ENCODE data around the gene RSPRY1.
"Not testable (repeated sequence)": the region's sequence is repeated elsewhere in the genome, so short reads cannot be mapped to it uniquely, and the experiment has no call there.

Gene RSPRY1

DNA sequence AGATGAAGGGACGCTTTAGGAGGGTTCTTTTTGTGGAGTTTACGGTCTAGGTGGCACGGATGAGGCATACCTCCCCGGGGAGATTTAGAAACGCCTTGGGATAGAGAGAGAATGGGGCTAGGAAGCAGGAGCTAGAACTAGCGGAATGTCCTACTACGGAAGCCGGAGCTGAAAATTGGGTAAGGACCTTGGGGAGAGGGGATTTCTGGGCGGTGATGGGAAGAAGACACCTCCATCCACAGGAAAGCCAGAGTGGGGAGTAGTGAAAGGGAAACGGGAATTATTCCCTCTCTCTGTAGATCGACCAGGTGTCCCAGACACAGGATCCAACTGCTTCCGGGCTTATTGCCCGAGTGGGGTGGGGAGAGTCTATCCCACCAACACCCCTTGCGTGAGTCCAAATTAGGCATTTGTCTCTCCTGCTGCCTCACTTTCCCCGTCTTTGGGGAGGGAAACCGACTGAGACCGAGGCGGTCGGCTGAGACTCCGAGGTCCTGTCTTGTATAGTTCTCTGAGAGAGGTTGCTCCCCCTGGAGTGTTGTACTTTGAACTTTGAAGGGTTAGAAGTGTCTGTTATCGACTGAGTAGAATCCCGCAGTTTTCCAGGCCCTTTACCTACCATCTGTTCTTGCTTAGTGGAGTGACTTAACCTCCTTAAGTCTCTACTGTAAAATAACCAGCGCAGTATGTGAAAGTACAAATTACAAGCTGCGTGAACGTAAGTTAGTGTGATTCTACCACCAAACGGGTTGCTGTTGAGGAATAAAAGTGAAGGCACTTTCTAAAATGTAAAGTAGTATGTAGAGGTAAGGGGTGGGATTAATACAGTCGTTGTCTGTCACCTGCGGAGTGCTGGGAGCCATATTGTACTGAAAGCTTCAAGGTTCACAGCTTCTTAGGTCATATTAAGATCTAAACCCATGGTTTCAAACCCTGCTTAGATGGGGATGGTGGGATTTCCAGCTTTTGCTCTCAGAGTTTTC lies 1.0 kb downstream of the RSPRY1 start:
- peak in 1 of 2 donors; percentile 22 for DNase-seq

DNA sequence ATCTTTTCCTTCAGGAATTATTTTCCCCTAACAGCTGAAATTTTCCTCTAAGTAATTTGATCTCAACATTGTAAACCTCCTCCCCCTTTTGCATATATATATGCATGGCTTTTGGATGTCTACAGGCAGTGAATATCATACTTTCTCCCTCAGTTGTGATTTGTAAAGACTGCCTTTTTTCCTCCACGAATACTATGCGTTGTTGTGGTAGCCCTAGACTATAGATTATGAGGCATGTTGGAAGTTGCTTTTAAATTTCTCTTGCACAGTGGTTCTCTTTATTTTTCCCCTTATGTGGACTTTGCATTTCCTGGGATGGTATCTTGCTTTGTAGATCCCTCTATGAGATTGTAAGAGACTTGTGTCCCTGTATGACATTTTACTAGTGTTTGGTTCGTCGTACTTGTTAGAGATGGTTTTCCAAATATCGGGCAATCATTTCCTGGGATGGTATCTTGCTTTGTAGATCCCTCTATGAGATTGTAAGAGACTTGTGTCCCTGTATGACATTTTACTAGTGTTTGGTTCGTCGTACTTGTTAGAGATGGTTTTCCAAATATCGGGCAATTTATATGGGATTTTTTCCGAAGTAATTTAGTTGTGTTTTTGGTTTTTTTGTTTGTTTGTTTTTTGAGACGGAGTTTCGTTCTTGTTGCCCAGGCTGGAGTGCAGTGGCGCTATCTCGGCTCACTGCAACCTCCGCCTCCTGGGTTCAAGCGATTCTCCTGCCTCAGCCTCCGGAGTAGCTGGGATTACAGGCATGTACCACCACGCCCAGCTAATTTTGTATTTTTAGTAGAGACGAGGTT lies 2.0 kb downstream of the RSPRY1 start:
- DNase-seq = not testable (repeated sequence)

DNA sequence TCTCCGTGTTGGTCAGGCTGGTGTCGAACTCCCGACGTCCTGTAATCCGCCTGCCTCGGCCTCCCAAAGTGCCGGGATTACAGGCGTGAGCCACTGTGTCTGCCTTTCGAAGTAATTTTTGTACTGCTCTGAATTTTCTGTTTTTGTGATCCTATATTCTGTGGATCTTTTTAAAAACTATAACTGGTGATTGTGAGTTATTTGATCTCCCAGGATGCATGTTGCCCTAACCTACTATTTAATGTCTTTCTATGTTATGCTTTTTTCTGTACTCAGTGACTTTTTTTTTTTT lies 2.5 kb downstream of the RSPRY1 start:
- no peak for DNase-seq

DNA sequence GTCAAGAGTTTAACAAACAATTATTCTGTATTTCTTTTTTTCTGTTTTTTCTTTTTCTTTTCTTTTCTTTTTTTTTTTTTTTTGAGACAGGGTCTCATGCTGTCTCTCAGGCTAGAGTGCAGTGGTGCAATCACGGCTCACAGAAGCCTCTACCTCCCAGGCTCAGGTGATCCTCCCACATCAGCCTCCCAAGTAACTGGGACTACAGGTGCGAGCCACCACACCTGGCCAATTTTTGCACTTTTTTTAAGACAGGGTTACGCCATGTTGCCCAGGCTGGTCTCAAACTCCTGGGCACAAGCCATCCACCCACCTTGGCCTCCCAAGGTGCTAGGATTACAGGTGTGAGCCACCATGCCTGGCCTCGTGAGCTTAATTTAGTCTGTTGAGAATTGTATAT lies 3.4 kb downstream of the RSPRY1 start:
- not testable (repeated sequence) for DNase-seq

DNA sequence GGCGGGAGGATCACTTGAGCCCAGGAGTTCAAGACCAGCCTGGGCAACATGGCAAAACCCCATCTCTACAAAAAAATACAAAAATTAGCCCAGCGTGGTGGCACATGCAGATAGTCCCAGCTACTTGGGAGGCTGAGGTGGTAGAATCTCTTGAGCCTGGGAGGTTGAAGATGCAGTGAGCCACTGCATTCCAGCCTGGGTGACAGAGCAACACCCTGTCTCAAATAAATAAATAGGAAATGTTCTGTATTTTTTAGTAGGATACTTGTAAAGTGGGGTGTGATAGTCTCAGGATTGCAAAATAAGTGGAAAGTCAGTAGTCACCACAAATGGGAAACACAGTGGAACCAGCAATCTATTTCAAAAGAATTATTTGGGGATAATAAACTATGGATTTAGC lies 4.0 kb downstream of the RSPRY1 start:
- DNase-seq = no peak

DNA sequence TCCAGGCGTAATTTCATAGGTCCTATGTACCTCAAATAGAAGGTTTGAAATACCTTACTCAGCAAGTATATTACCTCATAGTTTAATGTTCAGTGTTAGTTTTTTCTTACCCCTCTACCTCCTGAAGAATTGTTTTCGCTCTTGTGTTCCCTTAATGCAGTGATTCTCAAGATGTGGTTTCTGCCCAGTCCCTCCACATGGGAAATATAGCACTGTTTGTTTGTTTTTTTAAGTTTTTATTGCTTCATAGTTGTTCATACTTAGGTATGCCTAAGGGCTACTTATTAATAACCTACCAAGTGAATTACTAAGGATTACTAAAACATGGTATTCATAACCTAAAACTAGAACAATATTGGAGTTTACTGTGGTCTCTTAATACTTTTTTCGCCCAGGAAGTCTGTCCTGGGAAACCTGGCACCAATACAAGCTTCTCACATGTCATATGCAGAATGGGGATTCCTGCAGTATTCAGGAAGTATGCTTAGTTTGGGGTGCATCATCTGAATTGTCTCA lies 5.0 kb downstream of the RSPRY1 start:
- DNase-seq = peak in 1 of 2 donors; percentile 40

DNA sequence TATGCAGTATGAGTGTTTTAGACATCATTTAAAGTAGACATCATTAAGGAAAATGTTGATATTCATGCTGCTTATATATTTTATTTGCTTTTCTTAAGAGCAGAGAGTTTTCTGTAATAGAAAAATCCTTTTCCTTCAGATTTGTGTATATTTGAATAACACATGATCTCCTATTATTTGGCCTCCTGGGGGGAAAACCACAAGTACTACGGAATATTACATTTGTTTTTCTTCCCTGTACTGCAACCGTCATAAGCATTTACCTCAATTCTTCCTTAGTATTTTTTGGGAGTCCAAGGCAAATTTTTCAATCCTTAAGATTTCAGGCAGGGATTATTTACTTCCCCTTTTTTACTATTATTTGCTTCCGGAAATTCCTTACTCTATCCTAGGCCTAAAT lies 6.0 kb downstream of the RSPRY1 start:
- no peak for DNase-seq

DNA sequence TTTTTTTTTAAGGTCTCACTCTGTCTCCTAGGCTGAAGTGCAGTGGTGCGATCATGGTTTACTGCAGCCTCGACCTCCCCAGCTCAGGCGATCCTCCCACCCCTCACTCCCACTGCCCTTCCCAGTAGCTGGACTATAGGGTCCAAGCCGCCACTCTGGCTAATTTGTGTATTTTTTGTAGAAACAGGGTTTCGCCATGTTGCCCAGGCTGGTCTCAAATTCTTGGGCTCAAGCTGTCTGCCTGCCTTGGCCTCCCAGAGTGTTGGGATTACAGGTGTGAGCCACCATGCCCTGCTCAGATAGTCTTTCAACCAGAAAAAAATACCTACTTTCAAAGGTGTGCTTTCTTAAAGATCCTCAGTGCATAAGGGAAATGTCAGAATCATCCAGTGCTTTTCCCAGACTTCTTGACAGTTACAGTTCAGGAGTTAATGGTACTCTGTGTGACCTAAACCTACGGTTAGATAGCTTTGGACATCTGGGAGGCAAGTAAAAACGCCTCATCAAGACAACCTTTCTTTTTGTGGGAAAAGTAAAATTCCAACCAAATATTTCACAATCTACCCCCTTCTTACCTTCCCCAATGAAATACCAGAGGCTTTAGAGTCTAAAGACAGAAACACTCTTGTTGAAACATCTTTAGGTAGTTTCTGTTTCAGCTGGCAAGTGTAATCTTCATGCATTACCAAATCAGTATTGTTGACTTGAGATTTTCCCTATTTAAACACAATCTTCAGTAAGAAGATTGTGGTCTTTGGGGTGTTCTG lies 6.8 kb downstream of the RSPRY1 start:
- no peak for DNase-seq

DNA sequence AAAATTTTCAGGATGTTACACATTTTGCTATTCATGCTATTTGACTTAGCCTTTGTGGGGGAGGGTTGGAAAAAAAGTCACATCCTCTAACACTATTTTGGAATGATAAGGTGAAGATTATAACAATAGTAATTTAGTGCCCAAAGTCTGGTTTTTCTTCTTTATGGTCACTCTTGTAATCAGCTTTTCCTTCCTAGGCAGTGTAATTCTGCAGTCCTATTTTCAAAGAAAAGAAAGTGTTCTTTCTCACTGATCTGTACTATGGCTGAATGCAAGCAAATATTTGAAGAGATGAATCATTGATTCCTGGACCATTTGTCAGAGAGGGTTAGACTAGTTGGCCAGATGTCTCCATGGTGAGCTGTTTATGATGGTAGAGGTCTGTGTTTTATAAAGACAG lies 8.4 kb downstream of the RSPRY1 start:
- DNase-seq = no peak

DNA sequence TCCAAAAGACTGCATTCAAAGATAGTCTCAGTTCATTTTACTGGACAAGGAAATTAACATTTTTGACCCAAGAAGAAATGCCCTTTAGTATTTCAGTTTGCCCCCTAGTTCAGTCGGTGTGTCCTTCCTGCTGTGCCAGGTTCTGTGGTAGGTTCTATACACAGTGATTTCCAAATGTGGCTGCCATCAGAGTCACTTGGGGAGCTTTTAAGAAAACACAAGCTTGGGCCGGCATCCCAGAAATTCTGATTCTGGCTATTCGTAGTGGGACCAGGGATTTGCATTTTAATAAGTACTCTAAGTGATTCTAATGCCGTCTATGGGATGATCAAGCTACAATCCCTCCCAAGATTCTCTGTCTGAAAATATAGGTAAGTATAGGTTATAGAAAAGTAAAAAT lies 10.2 kb downstream of the RSPRY1 start:
- DNase-seq = no peak

DNA sequence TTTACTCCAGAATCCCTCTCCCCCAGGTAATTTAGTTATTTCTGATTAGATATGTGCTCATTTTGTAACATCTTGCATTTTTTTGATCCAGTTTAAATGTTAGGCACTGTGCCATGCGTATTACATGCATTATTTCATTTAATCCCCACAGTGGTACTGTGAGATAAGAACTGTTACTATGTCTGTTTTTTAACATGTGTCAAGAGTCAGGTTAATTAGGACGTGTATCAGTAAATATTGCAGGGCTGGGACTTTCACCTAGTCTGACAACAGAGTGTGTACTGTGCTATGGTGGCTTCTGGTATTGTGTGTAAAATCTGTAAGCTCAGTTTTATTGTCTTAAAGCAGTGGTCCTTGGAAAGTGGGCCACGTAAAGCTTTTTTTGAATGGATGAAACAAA lies 10.6 kb downstream of the RSPRY1 start:
- DNase-seq = no peak

DNA sequence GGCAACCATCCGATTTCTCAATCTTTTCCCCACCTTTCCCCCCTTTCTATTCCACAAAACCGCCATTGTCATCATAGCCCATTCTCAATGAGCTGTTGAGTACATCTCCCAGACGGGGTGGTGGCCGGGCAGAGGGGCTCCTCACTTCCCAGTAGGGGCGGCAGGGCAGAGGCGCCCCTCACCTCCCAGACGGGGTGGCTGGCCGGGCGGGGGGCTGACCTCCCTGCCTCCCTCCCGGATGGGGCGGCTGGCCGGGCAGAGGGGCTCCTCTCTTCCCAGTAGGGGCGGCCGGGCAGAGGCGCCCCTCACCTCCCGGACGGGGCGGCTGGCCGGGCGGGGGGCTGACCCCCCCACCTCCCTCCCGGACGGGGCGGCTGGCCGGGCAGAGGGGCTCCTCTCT lies 14.2 kb downstream of the RSPRY1 start:
- not testable (repeated sequence) for DNase-seq

DNA sequence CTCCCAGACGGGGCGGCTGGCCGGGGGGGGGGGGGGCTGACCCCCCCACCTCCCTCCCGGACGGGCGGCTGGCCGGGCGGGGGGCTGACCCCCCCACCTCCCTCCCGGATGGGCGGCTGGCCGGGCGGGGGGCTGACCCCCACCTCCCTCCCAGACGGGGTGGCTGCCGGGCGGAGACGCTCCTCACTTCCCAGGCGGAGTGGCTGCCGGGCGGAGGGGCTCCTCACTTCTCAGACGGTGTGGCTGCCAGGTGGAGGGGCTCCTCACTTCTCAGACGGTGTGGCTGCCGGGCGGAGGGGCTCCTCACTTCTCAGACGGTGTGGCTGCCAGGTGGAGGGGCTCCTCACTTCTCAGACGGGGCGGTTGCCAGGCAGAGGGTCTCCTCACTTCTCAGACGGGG lies 14.8 kb downstream of the RSPRY1 start:
- not testable (repeated sequence) for DNase-seq

DNA sequence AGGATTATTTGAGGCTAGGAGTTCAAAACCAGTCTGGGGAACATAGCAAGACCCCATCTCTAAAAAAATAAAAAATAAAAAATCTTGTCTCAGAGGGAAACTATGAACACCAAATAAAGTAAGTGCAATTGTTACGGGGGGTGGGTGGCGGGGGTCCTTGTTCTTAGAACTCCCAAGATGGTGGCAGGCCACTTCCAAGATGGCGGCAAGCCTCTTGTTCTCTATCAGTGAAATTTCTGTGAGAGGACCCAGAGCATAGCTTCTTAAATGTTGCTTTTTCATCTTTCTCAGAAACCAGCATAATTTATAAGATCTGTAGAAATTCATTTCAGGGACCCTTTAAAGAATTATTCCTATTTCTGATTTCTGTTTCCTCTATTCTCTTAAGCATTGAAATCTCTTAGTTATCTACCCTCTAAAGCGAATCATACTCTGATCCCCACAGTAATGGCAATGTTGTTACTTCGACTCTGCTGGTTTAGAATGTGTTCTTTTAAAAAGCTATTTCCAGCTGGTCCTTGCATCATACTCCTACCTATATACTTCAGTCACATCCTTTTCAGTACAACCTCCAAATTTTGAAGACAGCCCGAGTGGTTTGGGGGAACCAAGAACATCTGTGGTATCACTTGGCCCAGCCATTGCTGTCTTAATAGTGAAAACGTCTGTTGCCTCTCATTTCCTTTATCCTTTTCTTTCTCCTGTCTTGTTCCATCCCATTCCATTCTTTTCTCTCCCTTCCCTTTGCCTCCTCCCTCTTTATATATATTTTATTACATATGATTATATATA lies 16.2 kb downstream of the RSPRY1 start:
- no peak for DNase-seq

DNA sequence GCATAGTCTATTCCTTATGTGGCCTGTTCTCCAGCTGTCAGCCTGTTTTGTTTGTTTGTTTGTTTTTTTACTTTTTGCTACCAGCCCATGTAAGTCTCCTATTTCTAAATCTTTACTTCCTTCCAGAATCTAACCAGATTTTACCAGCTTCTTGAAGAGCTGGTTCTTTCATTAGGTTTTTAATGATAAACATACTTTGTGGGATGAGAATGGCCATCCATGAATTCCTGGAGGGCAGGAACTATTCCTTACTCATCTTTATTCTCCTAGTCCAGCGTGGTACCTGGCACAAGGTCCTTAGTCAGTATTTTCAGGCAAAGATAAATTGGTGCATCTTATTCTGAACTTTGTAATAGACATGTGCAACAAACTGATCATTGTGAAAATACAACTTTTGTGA lies 17.3 kb downstream of the RSPRY1 start:
- DNase-seq = no peak

DNA sequence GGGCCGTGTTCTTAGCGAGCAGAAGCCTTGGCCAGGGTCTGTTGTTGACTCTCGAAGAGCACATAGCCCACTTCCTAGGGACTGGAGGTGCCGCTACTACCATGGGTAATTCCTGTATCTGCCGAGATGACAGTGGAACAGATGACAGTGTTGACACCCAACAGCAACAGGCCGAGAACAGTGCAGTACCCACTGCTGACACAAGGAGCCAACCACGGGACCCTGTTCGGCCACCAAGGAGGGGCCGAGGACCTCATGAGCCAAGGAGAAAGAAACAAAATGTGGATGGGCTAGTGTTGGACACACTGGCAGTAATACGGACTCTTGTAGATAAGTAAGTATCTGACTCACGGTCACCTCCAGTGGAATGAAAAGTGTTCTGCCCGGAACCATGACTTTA lies 18.5 kb downstream of the RSPRY1 start:
- no peak for DNase-seq

DNA sequence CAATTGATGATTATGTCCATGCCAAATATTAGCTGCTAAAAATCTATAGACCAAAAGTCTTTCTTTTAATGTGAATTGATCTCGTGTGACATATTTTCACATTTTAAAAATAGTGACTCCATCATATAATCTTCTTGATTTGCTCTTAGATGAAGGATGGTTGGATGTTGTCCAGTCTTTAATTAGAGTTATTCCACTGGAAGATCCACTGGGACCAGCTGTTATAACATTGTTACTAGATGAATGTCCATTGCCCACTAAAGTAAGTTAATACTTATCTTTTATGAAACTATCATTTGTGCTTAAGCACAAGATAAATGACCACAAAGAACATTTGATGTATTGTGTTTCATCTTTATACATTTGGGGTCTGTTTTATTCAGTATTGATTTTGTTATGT lies 22.8 kb downstream of the RSPRY1 start:
- no peak for DNase-seq

DNA sequence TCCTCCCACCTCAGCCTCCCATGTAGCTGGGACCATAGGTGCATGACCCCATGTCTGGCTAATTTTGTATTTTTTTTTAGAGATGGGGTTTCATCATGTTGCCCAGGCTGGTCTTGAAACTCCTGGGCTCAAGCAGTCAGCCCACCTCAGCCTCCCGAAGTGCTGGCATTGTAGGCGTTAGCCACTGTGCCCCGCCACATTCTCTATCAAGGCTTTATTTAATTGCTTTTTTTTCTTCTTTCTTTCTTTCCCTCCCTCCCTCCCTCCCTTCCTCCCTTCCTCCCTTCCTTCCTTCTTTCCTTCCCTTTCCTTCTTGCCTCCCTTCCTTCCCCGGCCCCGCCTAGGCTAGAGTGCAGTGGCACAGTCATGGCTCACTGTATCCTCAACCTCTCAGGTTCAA lies 23.7 kb downstream of the RSPRY1 start:
- DNase-seq = no peak

DNA sequence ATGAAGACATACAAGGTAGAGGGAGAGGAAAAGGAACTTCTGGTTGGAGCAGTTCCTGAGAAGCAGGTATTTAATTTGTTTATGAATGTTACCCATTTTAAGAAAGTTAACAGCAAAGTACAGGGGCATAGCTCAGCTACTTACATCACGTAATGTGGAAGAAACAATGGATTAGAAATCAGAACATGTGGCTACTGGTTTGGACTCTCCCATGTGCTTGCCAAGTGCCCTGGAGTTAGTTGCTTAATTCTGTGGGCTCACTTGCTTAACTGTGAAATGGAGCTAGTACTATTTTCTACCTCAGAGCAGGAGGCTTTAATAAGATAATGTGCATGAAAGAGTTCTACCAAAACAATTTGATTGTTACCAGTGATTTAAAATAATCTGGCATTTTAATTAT lies 27.3 kb downstream of the RSPRY1 start:
- DNase-seq = no peak

DNA sequence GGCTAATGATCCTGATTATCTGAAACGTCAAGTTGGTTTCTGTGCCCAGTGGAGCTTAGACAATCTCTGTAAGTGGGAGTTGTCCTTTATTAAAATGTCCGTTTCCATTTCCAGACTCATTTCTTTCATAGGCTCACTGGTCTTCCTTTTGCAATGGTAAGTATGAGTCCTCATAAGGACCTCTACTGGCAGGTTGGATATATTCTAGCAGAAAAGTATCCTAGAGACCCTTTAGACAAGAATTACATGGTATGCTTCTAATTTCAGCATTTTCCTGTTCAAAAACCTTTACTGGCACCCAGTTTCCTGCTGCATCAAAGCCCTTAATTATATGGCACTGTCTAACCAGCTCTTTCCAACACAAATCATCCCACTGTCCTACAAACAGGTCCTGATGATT lies 30.8 kb downstream of the RSPRY1 start:
- DNase-seq = no peak

DNA sequence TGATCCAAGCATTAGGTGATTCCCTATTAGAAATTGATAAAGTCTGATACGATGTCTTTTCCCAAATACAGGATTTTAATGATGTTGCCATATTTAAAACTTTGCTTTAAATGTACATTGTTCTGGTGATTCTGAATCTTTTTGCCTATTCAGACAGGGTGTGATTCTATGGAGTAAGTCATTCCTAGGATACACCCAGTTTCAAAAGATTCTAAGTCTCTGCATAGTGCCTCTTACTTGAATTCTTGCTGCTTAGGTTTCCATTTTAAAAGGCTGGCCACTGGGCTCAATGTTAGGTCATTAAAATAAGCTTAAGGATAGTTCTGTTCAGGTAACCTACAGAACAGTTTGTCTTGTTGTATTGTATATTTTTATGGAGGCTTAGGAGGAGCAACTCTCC lies 36.9 kb downstream of the RSPRY1 start:
- DNase-seq = no peak

DNA sequence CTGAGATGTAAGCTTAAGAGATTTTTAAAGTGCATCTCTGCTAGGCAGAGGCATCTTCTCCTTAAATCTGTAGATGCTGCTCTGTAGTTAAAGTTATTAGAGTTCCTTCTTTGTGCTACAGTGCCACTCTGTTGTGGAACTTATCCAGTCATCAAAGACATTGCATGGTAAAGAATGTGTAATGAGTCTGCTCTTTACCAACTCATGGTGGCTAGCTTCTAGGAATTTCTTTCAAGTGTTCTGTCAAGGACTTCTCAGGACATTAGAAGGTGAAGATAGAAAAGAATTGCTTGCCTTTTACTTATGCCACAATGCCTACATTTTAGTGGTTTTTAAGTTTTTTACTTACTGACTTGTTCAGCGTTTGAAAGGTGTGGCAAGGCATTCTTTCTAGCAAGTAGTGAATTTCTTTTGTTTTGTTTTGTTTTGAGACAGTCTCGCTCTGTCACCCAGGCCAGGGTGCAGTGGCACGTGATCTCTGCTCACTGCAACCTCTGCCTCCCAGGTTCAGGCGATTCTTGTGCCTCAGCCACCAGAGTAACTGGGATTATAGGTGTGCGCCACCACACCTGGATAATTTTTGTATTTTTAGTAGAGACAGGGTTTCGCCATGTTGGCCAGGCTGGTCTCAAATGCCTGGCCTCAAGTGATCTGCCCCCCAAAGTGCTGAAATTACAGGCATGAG lies 38.7 kb downstream of the RSPRY1 start:
- no peak for DNase-seq
